Neural crest cell (in vitro differentiated cells): ENCODE results near the gene FZD10. TPM values are rescaled to one million over a fixed set of nuclear protein-coding genes. Genes with fewer than 3 reads are reported as not detected.

Source experiments
- DNase-seq: peaks from one replicate; pipeline ENCODE4 v3.0.0; 2021; ENCODE audit warnings: low read depth, mixed read lengths, low spot score
- H3K27ac Mint-ChIP-seq: one replicate; pipeline ENCODE4 v1.8.0; 2021; ENCODE audit warnings: mild to moderate bottlenecking, mixed read lengths; ENCODE audit not compliant: unreplicated experiment
- H3K27me3 Mint-ChIP-seq: 2 replicates; pipeline ENCODE4 v1.8.0; 2021; ENCODE audit warnings: low read depth, mild to moderate bottlenecking, mixed read lengths
- H3K36me3 Mint-ChIP-seq: 2 replicates; pipeline ENCODE4 v1.8.0; 2021; ENCODE audit warnings: low read depth, mild to moderate bottlenecking, mixed read lengths
- H3K4me1 Mint-ChIP-seq: 2 replicates; pipeline ENCODE4 v1.8.0; 2021; ENCODE audit warnings: mixed read lengths
- H3K4me3 Mint-ChIP-seq: one replicate; pipeline ENCODE4 v1.8.0; 2021; ENCODE audit warnings: mild to moderate bottlenecking, mixed read lengths
- H3K9me3 Mint-ChIP-seq: 2 replicates; pipeline ENCODE4 v1.8.0; 2021; ENCODE audit warnings: mixed read lengths
- CTCF ChIP-seq: fragments of 200-600 bp; sonication (generic); conservative IDR thresholded peaks from 2 replicates; pipeline ENCODE4 v1.5.0; 2021; ENCODE audit warnings: antibody characterized with exemption, mild to moderate bottlenecking
- total RNA-seq: library from RNA; stranded (reverse); gene quantifications from 2 replicates; pipeline ENCODE4 v1.2.1, GENCODE V29; 2021

The FZD10 gene
- total RNA-seq, 1 donor from 2014 or later: 15.5 TPM

- peaks cover 2% of the 10 kb centered on the region for H3K27me3 Mint-ChIP-seq
- H3K9me3 Mint-ChIP-seq: peaks cover 8% of the 10 kb centered on the region
- H3K4me1 Mint-ChIP-seq: no peaks in the 10 kb centered on the region
- DNase-seq: no peak
- H3K4me3 Mint-ChIP-seq: no peak overlapping the region
- H3K36me3 Mint-ChIP-seq: peaks cover 3% of the 10 kb centered on the region
- no peak overlapping the region for H3K27ac Mint-ChIP-seq
- no peak for TF ChIP-seq CTCF
These were observed 39.9 kb downstream of the FZD10 start for GRCh38 chr12:130202201-130202600.

- TF ChIP-seq CTCF: no peak
- peaks cover 2% of the 10 kb centered on the region for H3K27me3 Mint-ChIP-seq
- peaks cover 3% of the 10 kb centered on the region for H3K36me3 Mint-ChIP-seq
- peaks cover 10% of the 10 kb centered on the region for H3K9me3 Mint-ChIP-seq
- no peak for DNase-seq
- H3K4me3 Mint-ChIP-seq: no peak overlapping the region
- no peaks in the 10 kb centered on the region for H3K4me1 Mint-ChIP-seq
- H3K27ac Mint-ChIP-seq: no peak overlapping the region
These were observed 40.9 kb downstream of the FZD10 start for GRCh38 chr12:130203151-130203550.

GRCh38 chr12:130204541-130204953, 42.3 kb downstream of the FZD10 start:
- Mint-ChIP-seq H3K27ac (no peak overlapping the region), H3K4me3 (no peak overlapping the region), H3K27me3 (no peaks in the 10 kb centered on the region)

GRCh38 chr12:130205495-130205894, 43.2 kb downstream of the FZD10 start:
- H3K9me3 Mint-ChIP-seq: peaks cover 7% of the 10 kb centered on the region
- H3K36me3 Mint-ChIP-seq: peaks cover 3% of the 10 kb centered on the region
- no peak for DNase-seq
- no peak overlapping the region for H3K27ac Mint-ChIP-seq
- no peak for TF ChIP-seq CTCF
- no peaks in the 10 kb centered on the region for H3K4me1 Mint-ChIP-seq
- H3K4me3 Mint-ChIP-seq: no peak overlapping the region
- no peaks in the 10 kb centered on the region for H3K27me3 Mint-ChIP-seq

More at GRCh38 chr12:130204541-130204953, 42.3 kb downstream of the FZD10 start:
- no peak for TF ChIP-seq CTCF
- Mint-ChIP-seq H3K9me3 (peaks cover 10% of the 10 kb centered on the region), H3K4me1 (no peaks in the 10 kb centered on the region), H3K36me3 (peaks cover 3% of the 10 kb centered on the region)
- no peak for DNase-seq

- TF ChIP-seq CTCF: no peak
- Mint-ChIP-seq H3K36me3 (no peaks in the 10 kb centered on the region), H3K27ac (no peak overlapping the region), H3K4me3 (no peak overlapping the region), H3K27me3 (peaks cover 21% of the 10 kb centered on the region), H3K9me3 (no peaks in the 10 kb centered on the region), H3K4me1 (peaks cover 5% of the 10 kb centered on the region)
- no peak for DNase-seq
These were observed 50.2 kb downstream of the FZD10 start for GRCh38 chr12:130212384-130212989.
